HG03196 (cell line): ENCODE measurements around the gene KRTAP4-4.

ENCODE experiments used
- ATAC-seq: cut with Tn5 transposase; IDR thresholded peaks from one replicate; pipeline ENCODE4 v1.9.1; 2021; ENCODE audit not compliant: unreplicated experiment

Gene KRTAP4-4

GRCh38 chr17:41111151-41111885 is 49.2 kb downstream of the KRTAP4-4 start:
- ATAC-seq, result no peak
